Erythroblast (primary cell): ENCODE results near the gene ZFYVE16.

Source experiments
- GATA1 ChIP-seq: IDR thresholded peaks from 2 replicates; pipeline ENCODE4 v1.6.1; 2011; ENCODE audit warnings: low read depth, mild to moderate bottlenecking, control low read depth, low read length, moderate library complexity
- POLR2A ChIP-seq: IDR thresholded peaks from 2 replicates; pipeline ENCODE4 v1.6.1; 2011; ENCODE audit warnings: mild to moderate bottlenecking, low read length

DNA sequence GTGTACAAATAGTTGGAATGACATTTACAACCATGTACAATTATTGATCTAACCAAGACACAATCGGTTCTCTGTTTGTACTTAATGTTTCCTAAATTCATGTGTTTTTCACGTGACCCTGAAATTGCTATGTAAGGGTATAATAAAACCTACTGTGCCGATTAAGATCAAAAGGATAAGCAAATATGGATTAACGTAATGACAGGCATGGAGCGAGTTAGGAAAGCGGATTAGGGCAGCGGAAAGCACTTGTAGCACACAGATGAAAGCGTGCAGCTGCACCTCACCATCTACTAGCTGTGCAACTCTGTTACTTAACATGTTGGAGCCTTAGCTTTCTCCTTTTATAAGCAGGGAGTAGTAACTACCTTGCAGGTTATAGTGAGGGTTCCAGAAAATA is 38.3 kb upstream of the ZFYVE16 start:
- TF ChIP-seq POLR2A (no peak), GATA1 (no peak)
